Natural killer cell (primary cell): ENCODE results near the gene NRBF2. TPM values are rescaled to one million over a fixed set of nuclear protein-coding genes. Genes with fewer than 3 reads are reported as not detected.

Experiments used
- ATAC-seq, 3 donors: fragments of 150-1000 bp in 2 of 3; fragments of 200-7000 bp in 1 of 3; cut with Tn5 transposase; 1 replicate in 1 of 3; 2 replicates in 2 of 3; pipeline ENCODE4 v1.10.0; 2021; ENCODE audit warnings: mild to moderate bottlenecking in 2 of 3, moderate library complexity in 2 of 3
- DNase-seq, 2 donors: peaks; one replicate each; pipeline versions ENCODE4 v3.0.0 to v3.0.0-alpha.2; 2013 to 2021; ENCODE audit warnings: mixed read lengths in 1 of 2
- H3K27ac ChIP-seq: one replicate; pipeline ENCODE4 v1.5.1; 2013; ENCODE audit warnings: mild to moderate bottlenecking, low read length
- H3K27me3 ChIP-seq: one replicate; pipeline ENCODE4 v1.6.1; 2013; ENCODE audit warnings: low read length; ENCODE audit not compliant: control insufficient read depth, insufficient read depth
- H3K36me3 ChIP-seq: one replicate; pipeline ENCODE4 v1.6.1; 2013; ENCODE audit warnings: low read length; ENCODE audit not compliant: control insufficient read depth, insufficient read depth
- H3K4me1 ChIP-seq: one replicate; pipeline ENCODE4 v1.6.1; 2013; ENCODE audit warnings: low read length; ENCODE audit not compliant: control insufficient read depth, insufficient read depth
- H3K4me3 ChIP-seq: one replicate; pipeline ENCODE4 v1.5.1; 2013; ENCODE audit warnings: low read length
- H3K9me3 ChIP-seq: one replicate; pipeline ENCODE4 v1.6.1; 2013; ENCODE audit warnings: low read length; ENCODE audit not compliant: control insufficient read depth, insufficient read depth
- H3K27ac Mint-ChIP-seq, 2 donors: one replicate each; pipeline ENCODE4 v1.8.0; 2022; ENCODE audit warnings: mild to moderate bottlenecking in 2 of 2, mixed read lengths in 2 of 2, moderate library complexity in 1 of 2
- H3K27me3 Mint-ChIP-seq, 2 donors: one replicate each; pipeline ENCODE4 v1.8.0; 2022; ENCODE audit warnings: low read depth in 2 of 2, mixed read lengths in 2 of 2
- H3K36me3 Mint-ChIP-seq: one replicate; pipeline ENCODE4 v1.8.0; 2022; ENCODE audit warnings: mixed read lengths
- H3K4me1 Mint-ChIP-seq, 2 donors: one replicate each; pipeline ENCODE4 v1.8.0; 2022; ENCODE audit warnings: mixed read lengths in 2 of 2
- H3K4me3 Mint-ChIP-seq: one replicate; pipeline ENCODE4 v1.8.0; 2022; ENCODE audit warnings: mild to moderate bottlenecking, moderate library complexity, mixed read lengths
- H3K9me3 Mint-ChIP-seq, 2 donors: one replicate each; pipeline ENCODE4 v1.8.0; 2022; ENCODE audit warnings: mixed read lengths in 2 of 2
- CTCF ChIP-seq: fragments of 200-600 bp; IDR thresholded peaks from one replicate; pipeline ENCODE4 v1.8.0; 2022; ENCODE audit warnings: antibody characterized with exemption
- WGBS: methylation state at CpG from one replicate; pipeline ENCODE4 v1.1.7; 2013; ENCODE audit warnings: missing lambda C conversion rate; ENCODE audit not compliant: insufficient coverage; 5-methylcytosine and 5-hydroxymethylcytosine counted together
- intact Hi-C: fragments of 100-400 bp; cut with micrococcal nuclease; formaldehyde crosslinking; loops from one replicate; pipeline ENCODE4 v1.14.2; 2022
- total RNA-seq, 4 donors: library from RNA; stranded (reverse); fragments of 120-200 nt in 1 of 4; gene quantifications; one replicate each; pipeline versions ENCODE4 v1.2.3 to v1.2.4, GENCODE V29; 2013 to 2022

Gene NRBF2
- total RNA-seq, 3 donors from 2014 or later (not counting 1 experiment from before 2014, with no cell fraction given): 17.7 to 21.3 (median 18.2) TPM

- no peaks in the 10 kb centered on the region for H3K36me3 ChIP-seq
- Mint-ChIP-seq H3K4me3 (no peak overlapping the region), H3K4me1 (no peaks in the 10 kb centered on the region), H3K36me3 (no peaks in the 10 kb centered on the region), H3K27ac (no peak overlapping the region), H3K27me3 (peaks cover 8 to 15% of the 10 kb centered on the region in 2 donors), H3K9me3 (no peaks in the 10 kb centered on the region)
- H3K27me3 ChIP-seq: no peaks in the 10 kb centered on the region
- no peak overlapping the region for H3K4me3 ChIP-seq
- no peak for ATAC-seq
- no peak for TF ChIP-seq CTCF
- no peaks in the 10 kb centered on the region for H3K4me1 ChIP-seq
- WGBS: 77% methylated on average over 2 of the region's 2 CpGs
- no peak overlapping the region for H3K27ac ChIP-seq
- intact Hi-C loops: no loop called here
- DNase-seq: no peak
- no peaks in the 10 kb centered on the region for H3K9me3 ChIP-seq
These were observed 7.7 kb upstream of the NRBF2 start for GRCh38 chr10:63125459-63125858.

- H3K4me1 ChIP-seq: peaks cover 5% of the 10 kb centered on the region
- H3K4me1 Mint-ChIP-seq: peaks cover 7 to 11% of the 10 kb centered on the region in 2 donors
- 86% methylated on average over 3 of the region's 4 CpGs for WGBS
- no peak for TF ChIP-seq CTCF
- H3K36me3 ChIP-seq: no peaks in the 10 kb centered on the region
- no peak for ATAC-seq
- H3K27me3 Mint-ChIP-seq: peaks cover 8 to 21% of the 10 kb centered on the region in 2 donors
- intact Hi-C loops: no loop called here
- no peaks in the 10 kb centered on the region for H3K36me3 Mint-ChIP-seq
- no peak overlapping the region for H3K4me3 ChIP-seq
- H3K9me3 ChIP-seq: peaks cover 6% of the 10 kb centered on the region
- H3K27me3 ChIP-seq: no peaks in the 10 kb centered on the region
- no peak overlapping the region for H3K4me3 Mint-ChIP-seq
- DNase-seq: no peak
- H3K27ac ChIP-seq: no peak overlapping the region
- H3K27ac Mint-ChIP-seq: no peak overlapping the region
- H3K9me3 Mint-ChIP-seq: peaks cover 0 to 2% of the 10 kb centered on the region in 2 donors
These were observed 4.7 kb upstream of the NRBF2 start for GRCh38 chr10:63128443-63128842.

- no peaks in the 10 kb centered on the region for H3K36me3 ChIP-seq
- Mint-ChIP-seq H3K4me3 (no peak overlapping the region), H3K27ac (no peak overlapping the region), H3K9me3 (peaks cover 0 to 2% of the 10 kb centered on the region in 2 donors), H3K4me1 (peaks cover 16 to 22% of the 10 kb centered on the region in 2 donors), H3K36me3 (no peaks in the 10 kb centered on the region), H3K27me3 (peaks cover 8 to 21% of the 10 kb centered on the region in 2 donors)
- no peak for TF ChIP-seq CTCF
- WGBS: 97% methylated on average over 6 of the region's 6 CpGs
- DNase-seq (no peak), ATAC-seq (no peak)
- intact Hi-C loops: loop anchor here (5.0 to 10.0 kb wide), 3 partner anchors 275 to 493 kb away; partner anchors contain the start of gene EGR2
- H3K4me1 ChIP-seq: peaks cover 11% of the 10 kb centered on the region
- no peak overlapping the region for H3K27ac ChIP-seq
- H3K27me3 ChIP-seq: no peaks in the 10 kb centered on the region
- H3K9me3 ChIP-seq: peaks cover 6% of the 10 kb centered on the region
- H3K4me3 ChIP-seq: no peak overlapping the region
These were observed 3.2 kb upstream of the NRBF2 start for GRCh38 chr10:63129888-63130287.

- Histone ChIP-seq H3K27me3 (no peaks in the 10 kb centered on the region), H3K27ac (peak overlapping the region; percentile 98), H3K4me1 (peaks cover 13% of the 10 kb centered on the region), H3K36me3 (no peaks in the 10 kb centered on the region), H3K4me3 (peak overlapping the region; percentile 9), H3K9me3 (peaks cover 6% of the 10 kb centered on the region)
- H3K4me1 Mint-ChIP-seq: peaks cover 25 to 36% of the 10 kb centered on the region in 2 donors
- intact Hi-C loops: loop anchor here (5.0 to 10.0 kb wide), 3 partner anchors 278 to 495 kb away; partner anchors contain the start of gene EGR2
- peak overlapping the region; percentile 92 to 94 for H3K27ac Mint-ChIP-seq
- no peak for TF ChIP-seq CTCF
- DNase-seq (no peak), ATAC-seq (no peak)
- peaks cover 0 to 2% of the 10 kb centered on the region in 2 donors for H3K9me3 Mint-ChIP-seq
- peak overlapping the region; percentile 92 for H3K4me3 Mint-ChIP-seq
- no peaks in the 10 kb centered on the region for H3K36me3 Mint-ChIP-seq
- WGBS: 78% methylated on average over 6 of the region's 6 CpGs
- H3K27me3 Mint-ChIP-seq: peaks cover 8 to 17% of the 10 kb centered on the region in 2 donors
These were observed 475 bp upstream of the NRBF2 start for GRCh38 chr10:63132651-63133055.
